Pancreas (tissue), 10 donors: ENCODE measurements around the gene CASP4. TPM values are rescaled to one million over a fixed set of nuclear protein-coding genes. Genes with fewer than 3 reads are reported as not detected.

Experiments
- ATAC-seq, 4 donors: fragments of 200-7000 bp; cut with Tn5 transposase; one replicate each; pipeline versions ENCODE4 v1.8.0 to v1.9.1; 2020; ENCODE audit warnings: mild to moderate bottlenecking in 4 of 4, moderate library complexity in 4 of 4
- DNase-seq, 6 donors: peaks; one replicate each; pipeline ENCODE4 v3.0.0-alpha.2; 2020
- FAIRE-seq: peaks from 2 replicates; lab custom pipeline; 2012; peaks lifted over from hg19 to GRCh38; lab: Jason Lieb, UNC
- H3K27ac ChIP-seq, 4 donors: fragments of 200-600 bp; sonication (generic); 1 replicate in 3 of 4; 2 replicates in 1 of 4; pipeline versions ENCODE4 v1.5.0 to v1.8.0; 2020
- H3K27me3 ChIP-seq, 4 donors: fragments of 200-600 bp; one replicate each; pipeline ENCODE4 v1.8.0; 2021
- H3K36me3 ChIP-seq, 3 donors: fragments of 200-600 bp; sonication (generic) in 1 of 3; one replicate each; pipeline versions ENCODE4 v1.5.0 to v1.8.0; 2020 to 2021
- H3K4me1 ChIP-seq, 3 donors: fragments of 200-600 bp; one replicate each; pipeline ENCODE4 v1.8.0; 2021
- H3K4me3 ChIP-seq, 4 donors: fragments of 200-600 bp; sonication (generic) in 2 of 4; one replicate each; pipeline versions ENCODE4 v1.5.0 to v1.8.0; 2020 to 2021
- H3K9me3 ChIP-seq, 4 donors: fragments of 200-600 bp; one replicate each; pipeline ENCODE4 v1.8.0; 2021
- whole genome bisulfite sequencing, 2 donors: extraction: QIAGEN DNeasy Blood & Tissue Kit; methylation state at CpG; one replicate each; pipeline ENCODE4 v1.1.7; 2013; 5-methylcytosine and 5-hydroxymethylcytosine counted together
- intact Hi-C, 3 donors: fragments of 100-400 bp; cut with DNase I; formaldehyde crosslinking; loops; one replicate each; pipeline versions ENCODE4 v1.11.1 to v1.14.2; 2022
- polyA plus RNA-seq, 2 donors: library from polyadenylated mRNA; stranded (reverse); fragments of 200-250 nt; gene quantifications; one replicate each; pipeline ENCODE4 v1.2.3, GENCODE V29; 2013
- total RNA-seq, 6 donors: library from RNA; stranded (reverse); fragmentation: NEBNext Ultra II Directional in 4 of 6; extraction: Animal tissue kit (Norgen Biotek cat#: 25700) in 4 of 6; gene quantifications; one replicate each; pipeline versions ENCODE4 v1.2.1 to v1.2.4, GENCODE V29; 2021 to 2023
- TF ChIP-seq, protein P1 (sequence below), 4 donors: fragments of 200-600 bp; sonication (generic) in 3 of 4; IDR thresholded peaks; one replicate each; pipeline versions ENCODE4 v1.5.0 to v1.8.0; 2021; ENCODE audit warnings: antibody characterized with exemption in 4 of 4
- donor health status: healthy with polysubstance abuse.
- donor health status: DM: no; HTN: no; CAD: no; lungs with moderate emphysema.
- donor health status: DM: no; HTN: no; CAD: no.
- donor health status: control.
- donor health status: control.
- donor health status: Bipolar disorder and iron deficiency.
- donor health status: DM: yes; HTN: yes; CAD: no.
- donor health status: DM: no; HTN: no; CAD: no.
- donor health status: DM: no; HTN: no; CAD: no.
- donor health status: DM: yes; HTN: yes; CAD: no.

Gene CASP4
- total and polyA plus RNA-seq, 8 donors = 29.7 to 60.8 (median 42.6) TPM

DNA sequence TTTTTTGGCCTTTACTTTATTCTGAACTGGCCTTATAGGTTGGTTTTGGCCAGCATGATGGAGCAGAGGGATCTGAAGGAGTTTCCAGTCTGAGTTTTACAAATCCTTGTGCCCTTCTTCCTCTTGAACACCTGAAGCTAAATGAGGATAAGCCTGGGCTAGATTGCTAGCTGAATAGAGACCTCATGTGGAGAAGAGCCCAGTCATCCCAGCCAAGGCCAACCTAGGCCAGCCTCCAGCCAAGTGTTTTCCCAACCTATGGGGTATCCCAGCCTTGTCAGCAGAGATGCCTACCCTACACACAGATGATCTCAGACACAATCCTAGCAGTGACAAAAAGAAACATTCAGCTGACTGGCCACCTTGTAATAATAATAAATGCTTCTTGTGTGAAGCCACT is 69.1 kb downstream of the CASP4 start:
- FAIRE-seq (no peak), DNase-seq (no peak), ATAC-seq (no peak)
- no peaks in the 10 kb centered on the region for H3K36me3 ChIP-seq
- peaks cover 0 to 3% (median 0%) of the 10 kb centered on the region in 3 donors for H3K4me1 ChIP-seq
- no peaks in the 10 kb centered on the region for H3K9me3 ChIP-seq
- TF ChIP-seq, protein P1, sequence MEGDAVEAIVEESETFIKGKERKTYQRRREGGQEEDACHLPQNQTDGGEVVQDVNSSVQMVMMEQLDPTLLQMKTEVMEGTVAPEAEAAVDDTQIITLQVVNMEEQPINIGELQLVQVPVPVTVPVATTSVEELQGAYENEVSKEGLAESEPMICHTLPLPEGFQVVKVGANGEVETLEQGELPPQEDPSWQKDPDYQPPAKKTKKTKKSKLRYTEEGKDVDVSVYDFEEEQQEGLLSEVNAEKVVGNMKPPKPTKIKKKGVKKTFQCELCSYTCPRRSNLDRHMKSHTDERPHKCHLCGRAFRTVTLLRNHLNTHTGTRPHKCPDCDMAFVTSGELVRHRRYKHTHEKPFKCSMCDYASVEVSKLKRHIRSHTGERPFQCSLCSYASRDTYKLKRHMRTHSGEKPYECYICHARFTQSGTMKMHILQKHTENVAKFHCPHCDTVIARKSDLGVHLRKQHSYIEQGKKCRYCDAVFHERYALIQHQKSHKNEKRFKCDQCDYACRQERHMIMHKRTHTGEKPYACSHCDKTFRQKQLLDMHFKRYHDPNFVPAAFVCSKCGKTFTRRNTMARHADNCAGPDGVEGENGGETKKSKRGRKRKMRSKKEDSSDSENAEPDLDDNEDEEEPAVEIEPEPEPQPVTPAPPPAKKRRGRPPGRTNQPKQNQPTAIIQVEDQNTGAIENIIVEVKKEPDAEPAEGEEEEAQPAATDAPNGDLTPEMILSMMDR (IDR thresholded peaks at IDR 0.05) = no peak
- no peaks in the 10 kb centered on the region for H3K27me3 ChIP-seq
- no peak overlapping the region for H3K4me3 ChIP-seq
- no peak overlapping the region for H3K27ac ChIP-seq
- intact Hi-C loops = no loop called here

GRCh38 chr11:104898685-104899013 is 69.7 kb downstream of the CASP4 start:
- peak in 3 of 4 donors; percentile 22 to 53 (median 42) for ATAC-seq
- FAIRE-seq = no peak
- H3K4me3 ChIP-seq = peak overlapping the region in 1 of 4 donors; percentile 21

GRCh38 chr11:104897891-104898684 is 70.3 kb downstream of the CASP4 start, which contains the start of gene CASP12:
TSS of gene CASP12 (minus strand) at chr11:104898460.
- WGBS, 2 donors = 32 to 42% methylated on average over 9 of the region's 9 CpGs
- H3K4me1 ChIP-seq = peaks cover 0 to 3% (median 0%) of the 10 kb centered on the region in 3 donors
- H3K9me3 ChIP-seq = no peaks in the 10 kb centered on the region
- peak within 1 kb of the TSS in 3 of 4 donors; percentile 7 to 37 (median 10) for H3K27ac ChIP-seq
- no peak for DNase-seq
- no peak for FAIRE-seq
- no peaks in the 10 kb centered on the region for H3K36me3 ChIP-seq
- peak within 1 kb of the TSS in 2 of 4 donors; percentile 9 to 21 for H3K4me3 ChIP-seq
- TF ChIP-seq, protein P1 (IDR thresholded peaks at IDR 0.05) = no peak
- intact Hi-C loops = no loop called here
- peak; percentile 53 to 81 (median 75) for ATAC-seq
- no peaks in the 10 kb centered on the region for H3K27me3 ChIP-seq

More at GRCh38 chr11:104898685-104899013, 69.7 kb downstream of the CASP4 start:
- intact Hi-C loops = no loop called here
- Histone ChIP-seq H3K27me3 (no peaks in the 10 kb centered on the region), H3K4me1 (peaks cover 0 to 3% (median 0%) of the 10 kb centered on the region in 3 donors), H3K9me3 (no peaks in the 10 kb centered on the region), H3K27ac (peak overlapping the region in 1 of 4 donors; percentile 37), H3K36me3 (no peaks in the 10 kb centered on the region)
- WGBS, 2 donors = 60 to 76% methylated on average over 1 of the region's 1 CpG
- DNase-seq = no peak
- TF ChIP-seq, protein P1 (IDR thresholded peaks at IDR 0.05) = no peak

GRCh38 chr11:104895634-104896033 is 72.7 kb downstream of the CASP4 start:
- Histone ChIP-seq H3K36me3 (no peaks in the 10 kb centered on the region), H3K9me3 (no peaks in the 10 kb centered on the region), H3K27ac (no peak overlapping the region), H3K4me3 (no peak overlapping the region), H3K27me3 (no peaks in the 10 kb centered on the region), H3K4me1 (peaks cover 0 to 3% (median 0%) of the 10 kb centered on the region in 3 donors)
- DNase-seq (no peak), ATAC-seq (no peak), FAIRE-seq (no peak)
- TF ChIP-seq, protein P1 (IDR thresholded peaks at IDR 0.05) = no peak
- 42 to 51% methylated on average over 2 of the region's 2 CpGs for WGBS, 2 donors
- intact Hi-C loops = no loop called here

DNA sequence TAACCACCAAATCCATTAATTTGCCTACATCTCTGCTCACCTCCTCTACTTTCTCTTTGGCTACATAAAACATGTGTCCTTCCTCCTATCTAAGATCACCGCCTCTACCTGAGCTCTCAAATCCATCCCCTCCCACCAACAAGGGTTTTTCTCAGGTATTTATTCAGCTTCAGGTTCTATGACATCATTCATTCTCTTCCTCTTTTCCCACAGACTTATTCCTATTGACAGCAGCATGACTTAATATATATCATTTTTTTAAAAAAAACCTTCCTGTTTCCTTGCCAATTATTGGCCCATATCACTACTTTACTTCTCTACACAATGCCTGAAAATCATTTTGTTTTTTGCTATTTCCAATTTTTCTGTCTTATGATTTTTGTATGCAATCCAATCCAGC is 74.5 kb downstream of the CASP4 start:
- ATAC-seq (no peak), DNase-seq (no peak), FAIRE-seq (no peak)
- 85 to 97% methylated on average over 1 of the region's 1 CpG for WGBS, 2 donors
- Histone ChIP-seq H3K27me3 (no peaks in the 10 kb centered on the region), H3K9me3 (no peaks in the 10 kb centered on the region), H3K4me3 (no peak overlapping the region), H3K4me1 (peaks cover 0 to 2% (median 0%) of the 10 kb centered on the region in 3 donors), H3K27ac (no peak overlapping the region), H3K36me3 (no peaks in the 10 kb centered on the region)
- intact Hi-C loops = no loop called here
- TF ChIP-seq, protein P1 (IDR thresholded peaks at IDR 0.05) = no peak
